ENCODE data around the gene CHD6.

Gene CHD6

DNA sequence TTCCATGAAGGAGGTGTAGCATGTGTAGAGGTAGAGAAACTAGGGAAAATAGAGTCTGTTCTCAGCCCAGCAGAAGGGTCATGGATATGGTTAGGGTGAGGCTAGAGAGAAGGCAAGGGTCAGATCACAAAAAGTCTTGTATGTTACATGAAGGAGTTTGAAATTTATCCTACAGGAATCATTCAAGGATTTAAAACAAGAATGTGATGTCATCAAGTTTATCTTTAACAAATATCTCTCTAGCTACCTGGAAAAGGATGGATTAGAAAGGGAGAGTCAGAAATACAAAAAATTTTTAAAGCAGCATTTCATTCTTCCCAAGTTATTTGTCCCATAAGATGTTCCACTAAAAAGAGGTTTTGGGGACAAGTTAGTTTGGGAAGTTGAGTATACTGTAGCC lies 4.4 kb upstream of the CHD6 start:
- no peak for DNase-seq

GRCh38 chr20:41621971-41622370 lies 3.8 kb upstream of the CHD6 start:
- no peak for DNase-seq

DNA sequence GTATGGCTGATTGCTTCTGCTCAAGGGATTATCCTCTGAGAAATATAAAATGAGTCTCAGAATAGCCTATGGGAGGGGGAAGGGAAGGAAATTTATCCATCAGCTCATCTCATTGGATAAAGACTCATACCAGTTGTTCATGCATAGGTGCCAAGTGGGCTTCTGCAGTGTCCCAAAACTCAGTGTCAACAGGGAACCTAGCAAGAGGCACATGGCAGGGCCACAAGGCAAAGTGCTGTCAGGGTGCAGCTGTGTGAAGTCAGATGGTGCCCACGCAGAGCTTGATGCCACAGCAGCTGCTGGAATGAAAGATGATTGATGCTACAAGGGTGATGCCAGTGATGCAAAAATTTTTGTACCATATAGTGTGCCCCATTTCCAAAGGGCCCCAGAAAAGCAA lies 3.2 kb upstream of the CHD6 start:
- no peak for DNase-seq

DNA sequence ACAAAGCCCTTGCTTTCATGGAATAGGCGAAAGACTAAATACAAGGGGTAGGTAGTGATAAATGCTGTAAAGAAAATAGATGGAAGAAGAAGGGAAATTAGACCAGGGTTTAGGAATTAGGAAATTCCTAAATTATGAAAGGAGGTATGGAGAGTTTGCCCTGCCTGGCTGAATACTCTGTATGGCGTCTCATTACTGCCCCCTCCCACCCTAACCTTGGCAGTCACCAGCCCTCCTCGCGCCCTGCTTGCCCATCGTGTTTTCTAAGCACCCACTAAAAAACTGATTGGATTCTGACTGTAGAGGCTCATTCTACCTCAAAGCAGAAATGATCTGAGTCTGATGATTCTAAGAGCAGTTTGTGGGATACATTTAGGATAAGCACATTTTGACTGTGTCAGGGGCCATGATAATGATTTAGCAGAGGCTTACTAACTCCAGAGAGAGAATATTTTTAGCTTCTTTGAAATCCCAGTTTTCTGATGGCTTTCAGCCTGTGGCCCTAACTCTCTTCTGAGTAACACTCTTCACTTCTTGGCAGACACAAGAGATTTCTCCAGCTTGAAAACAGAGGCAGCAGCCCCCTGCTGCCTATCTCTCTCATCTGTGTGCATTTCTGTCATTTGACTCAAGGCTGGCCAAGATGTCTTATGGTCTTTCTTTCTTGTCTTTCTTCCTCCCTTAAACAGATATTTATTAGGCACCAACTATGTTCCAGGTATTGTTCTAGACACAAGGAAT lies 1.4 kb upstream of the CHD6 start:
- no peak for DNase-seq

DNA sequence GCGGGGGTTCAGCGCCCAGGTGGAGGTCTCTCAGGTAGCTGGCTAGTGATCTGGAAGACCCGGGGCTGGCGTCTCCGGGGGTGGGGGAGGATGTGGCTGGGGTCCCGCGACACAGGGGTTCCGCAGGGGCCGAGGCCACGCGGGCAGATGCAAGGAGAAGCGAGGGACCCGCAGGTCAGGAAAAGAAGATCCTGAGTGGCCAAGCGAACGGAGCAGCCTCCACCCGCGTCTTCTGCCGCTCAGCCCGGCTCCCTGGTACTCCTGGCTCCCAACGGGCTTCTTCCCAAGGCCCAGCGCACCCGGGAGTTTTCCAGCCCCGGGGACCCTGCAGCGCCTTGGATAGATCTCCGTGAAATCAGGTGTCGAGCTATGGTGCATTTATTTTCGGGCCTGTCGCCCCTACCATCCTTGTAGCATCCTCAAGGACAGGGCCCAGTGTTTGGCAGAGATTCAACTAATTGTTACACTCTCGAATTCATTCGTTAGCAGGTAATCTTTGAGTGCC lies 682 bp upstream of the CHD6 start:
- no peak for DNase-seq

DNA sequence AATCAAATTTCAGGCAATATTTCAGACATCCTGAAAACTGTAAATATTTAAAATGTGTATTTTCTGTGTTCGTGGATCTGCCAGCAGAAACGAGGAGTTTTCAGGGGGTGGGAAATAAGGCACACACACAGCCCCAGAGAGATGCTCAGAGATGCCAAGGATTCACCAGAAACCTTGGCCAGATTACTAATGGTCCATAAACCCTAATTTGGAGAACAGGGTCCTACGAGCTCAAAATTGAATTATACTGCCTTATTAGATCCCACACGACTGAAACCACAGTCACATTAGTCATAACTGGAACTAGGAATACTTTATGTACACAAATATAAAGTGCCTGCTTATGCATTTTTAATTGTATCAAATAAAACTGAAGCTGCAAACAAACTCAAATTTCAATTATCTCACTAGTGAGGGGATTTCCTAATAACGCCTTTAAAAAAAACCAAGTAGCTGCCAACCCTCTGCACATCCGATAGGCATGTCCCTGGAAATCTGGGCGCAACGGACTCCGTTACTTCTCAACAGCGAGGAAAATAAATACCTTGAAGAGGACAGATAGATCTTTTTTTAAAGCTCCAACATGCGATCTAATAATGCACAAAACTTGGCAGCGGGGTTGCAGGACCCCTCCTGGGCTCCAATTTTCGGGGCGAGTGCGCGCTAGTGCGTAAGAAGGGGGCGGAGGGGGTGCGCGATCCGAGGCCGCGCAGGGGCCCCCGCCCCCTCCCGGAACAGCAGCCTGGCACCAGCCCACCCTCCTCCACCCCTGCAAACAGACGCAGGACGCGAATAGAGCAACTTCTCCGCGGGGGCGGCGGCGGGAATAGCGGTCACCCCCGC lies 897 bp downstream of the CHD6 start:
- DNase-seq, result no peak

DNA sequence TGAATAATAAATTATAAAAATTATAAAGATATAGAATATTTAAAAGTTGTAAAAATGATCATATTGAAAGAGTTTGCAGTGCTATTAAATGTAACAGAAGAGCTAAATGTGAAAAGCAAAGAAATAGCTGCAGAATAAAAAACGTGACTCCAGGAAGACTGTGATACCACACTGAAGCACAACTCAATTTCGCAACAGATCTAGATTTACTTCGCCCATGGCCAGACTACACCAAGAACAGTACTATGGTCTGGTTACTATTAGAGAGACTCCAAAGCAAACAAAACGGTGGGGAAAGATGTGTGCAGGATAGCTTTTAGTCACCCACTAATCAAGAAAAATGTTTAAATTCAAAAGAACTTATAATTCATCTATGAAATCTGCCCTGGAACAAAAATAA lies 1.9 kb downstream of the CHD6 start:
- no peak for DNase-seq

DNA sequence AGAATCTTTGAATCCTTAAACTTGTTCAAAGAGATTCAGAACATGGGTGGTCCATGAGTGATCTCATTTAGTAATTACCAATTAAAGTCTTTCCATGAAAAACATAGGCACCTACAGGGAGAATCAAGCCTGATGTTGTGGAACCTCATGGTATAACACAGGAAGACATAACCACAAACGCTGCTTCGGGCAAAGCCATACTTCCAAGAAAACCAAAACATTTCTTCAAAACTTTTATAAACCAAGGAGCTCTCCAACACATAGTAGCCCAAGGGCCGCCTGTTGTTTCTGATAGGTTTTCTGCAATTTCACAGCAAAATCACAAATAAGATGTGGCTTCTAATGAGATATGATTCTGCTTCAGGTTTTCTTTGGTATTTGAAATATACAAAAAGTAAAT lies 2.5 kb downstream of the CHD6 start:
- DNase-seq, result no peak

DNA sequence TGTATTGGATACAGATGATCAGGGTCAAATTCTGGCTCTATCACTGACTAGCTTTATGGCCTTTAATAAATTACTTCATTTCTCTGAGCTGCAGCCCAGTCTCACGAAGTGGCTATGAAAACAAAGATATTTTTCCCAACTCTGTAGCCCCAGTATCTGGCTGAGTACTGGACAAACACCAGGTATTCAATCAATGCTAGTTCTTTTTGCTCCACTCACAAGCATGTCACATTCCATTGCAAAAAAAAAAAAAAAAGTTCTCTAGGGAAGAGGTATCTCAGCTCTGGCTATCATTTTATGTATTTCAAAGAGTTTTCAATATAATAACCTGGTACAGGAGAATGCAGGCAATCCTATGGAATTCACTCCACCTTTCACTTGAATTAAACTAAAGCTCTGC lies 3.1 kb downstream of the CHD6 start:
- no peak for DNase-seq

DNA sequence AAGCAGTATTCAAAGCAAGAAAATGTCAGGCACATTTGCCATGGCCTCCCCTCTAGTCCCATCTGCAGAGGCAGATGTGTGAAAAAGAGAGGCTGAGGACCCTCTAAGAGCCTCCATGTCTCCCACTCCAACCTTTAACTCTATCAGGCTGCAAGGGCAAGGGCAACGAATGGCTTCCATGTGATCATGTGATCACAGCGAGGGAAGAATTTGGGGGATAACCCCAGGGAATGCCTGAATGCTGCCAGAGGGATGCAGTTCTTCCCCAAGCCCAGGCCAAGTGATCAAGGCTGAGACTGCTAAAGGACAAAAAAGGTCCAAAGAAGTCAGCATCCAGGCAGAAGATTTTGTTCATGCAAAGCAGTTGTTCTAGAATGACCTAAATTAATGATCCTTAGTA lies 4.9 kb downstream of the CHD6 start:
- no peak for DNase-seq

DNA sequence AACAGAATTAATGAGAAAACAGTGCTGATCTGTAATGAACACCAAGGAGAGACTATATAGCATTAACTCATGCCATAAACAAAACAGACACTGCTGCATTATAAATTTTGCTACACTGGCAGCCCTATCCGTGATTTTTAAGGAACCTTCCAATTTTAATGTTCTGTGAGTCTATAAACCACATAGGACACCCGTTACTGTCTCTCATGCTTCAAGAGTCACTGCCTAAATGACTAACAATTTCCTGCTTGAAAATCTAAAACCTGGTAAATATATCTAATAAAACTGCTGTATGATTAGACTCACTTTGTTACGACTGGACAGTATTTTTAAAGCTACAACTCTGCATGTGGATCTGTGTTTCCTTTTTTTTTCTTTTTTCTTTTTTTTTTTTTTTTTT lies 8.7 kb downstream of the CHD6 start:
- no peak for DNase-seq

- DNase-seq, result no peak
These were observed 9.6 kb downstream of the CHD6 start for GRCh38 chr20:41608606-41609005.

DNA sequence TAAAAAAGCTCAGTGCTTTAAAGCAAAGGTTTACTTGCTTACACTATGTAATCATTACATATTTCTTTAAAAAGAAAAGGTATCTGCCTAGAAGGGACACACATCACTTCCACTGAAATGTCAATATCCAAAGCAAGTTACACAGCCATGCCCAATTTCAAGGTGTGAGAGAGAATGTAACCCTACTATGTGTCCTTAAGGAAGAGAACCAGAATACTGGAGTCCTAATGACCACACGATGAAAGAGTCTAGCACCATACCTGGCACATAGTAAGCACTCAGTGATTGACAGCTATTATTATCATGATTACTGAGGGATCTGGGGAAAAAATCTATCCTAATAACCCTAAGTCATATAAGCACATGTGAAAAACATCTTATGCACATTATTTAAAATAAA lies 10.4 kb downstream of the CHD6 start:
- DNase-seq, result no peak

GRCh38 chr20:41604002-41604401 lies 14.2 kb downstream of the CHD6 start:
- DNase-seq, result no peak

- no peak for DNase-seq
These were observed 16.4 kb downstream of the CHD6 start for GRCh38 chr20:41601742-41602141.

DNA sequence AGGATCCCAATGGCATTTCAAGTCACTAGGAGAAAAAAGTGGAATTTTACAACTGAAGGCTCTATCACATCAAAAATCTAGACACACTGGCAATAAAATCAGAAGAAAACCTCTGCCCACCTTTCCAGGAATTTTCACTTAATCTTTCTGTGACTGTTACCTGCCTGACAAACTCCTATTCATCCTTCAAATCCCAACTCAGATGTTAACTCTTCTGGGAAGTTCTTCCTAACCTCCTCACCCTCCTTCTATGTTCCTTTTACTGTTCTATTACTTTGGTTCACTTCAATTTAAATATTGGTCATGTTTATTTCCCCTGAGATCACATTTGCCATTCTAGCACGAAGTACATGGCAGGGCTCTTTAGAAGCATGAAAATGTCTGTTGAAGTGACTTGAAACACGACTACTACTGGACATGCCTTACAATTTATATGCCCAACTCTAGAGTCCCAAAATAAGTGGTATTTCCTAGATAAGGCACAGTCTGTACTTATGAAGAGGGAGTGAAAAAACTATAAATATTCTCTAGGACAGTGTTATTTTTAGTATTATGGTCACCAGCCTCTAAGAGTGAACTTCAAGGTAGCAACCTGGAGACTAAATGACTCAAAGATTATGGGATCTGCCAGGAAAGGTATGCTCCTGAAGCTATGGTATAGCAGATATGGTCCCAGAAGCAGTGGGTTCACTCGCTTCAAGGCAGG lies 17.1 kb downstream of the CHD6 start:
- no peak for DNase-seq

- DNase-seq, result no peak
These were observed 18.5 kb downstream of the CHD6 start for GRCh38 chr20:41599699-41600104.

- no peak for DNase-seq
These were observed 19.5 kb downstream of the CHD6 start for GRCh38 chr20:41598719-41599118.

DNA sequence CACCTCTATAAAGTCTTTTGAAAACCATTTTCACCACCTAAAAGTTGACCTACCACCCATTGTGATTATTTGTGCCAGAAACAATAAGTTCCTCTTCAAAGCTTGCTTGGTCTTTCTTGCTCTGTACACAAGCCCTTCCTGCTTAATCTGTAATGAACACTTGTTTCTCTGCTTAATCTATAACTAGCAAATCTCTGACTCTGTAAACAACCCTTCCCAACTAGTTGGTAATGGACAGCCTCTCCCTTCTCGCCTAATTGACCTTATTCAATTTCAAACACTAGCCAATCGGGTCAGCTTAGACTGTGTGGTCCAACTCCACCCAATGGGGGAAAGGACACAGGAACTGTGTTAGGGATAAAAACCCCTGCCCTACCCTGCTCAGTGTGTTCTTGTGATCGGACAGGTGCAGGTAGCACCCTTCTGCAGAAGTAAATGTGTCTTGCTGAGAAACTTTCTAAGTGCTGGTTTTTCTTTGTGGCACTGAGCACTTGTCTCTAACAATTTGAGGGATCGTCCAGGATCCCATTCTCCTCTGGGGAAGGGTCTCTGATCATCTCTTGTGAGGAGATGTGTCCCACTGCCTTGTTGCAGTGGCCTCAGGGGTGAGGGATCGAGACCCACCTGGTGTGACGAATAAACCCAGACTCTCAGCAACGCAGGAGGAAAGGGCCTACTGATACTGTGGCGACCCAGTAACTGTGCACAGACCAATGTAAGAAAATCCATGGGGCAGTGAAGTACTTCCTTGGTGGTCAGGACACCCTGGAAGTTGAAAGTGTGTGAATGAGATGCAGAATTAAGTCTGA lies 23.5 kb downstream of the CHD6 start:
- DNase-seq, result no peak

GRCh38 chr20:41592516-41593216 lies 25.5 kb downstream of the CHD6 start:
- no peak for DNase-seq

DNA sequence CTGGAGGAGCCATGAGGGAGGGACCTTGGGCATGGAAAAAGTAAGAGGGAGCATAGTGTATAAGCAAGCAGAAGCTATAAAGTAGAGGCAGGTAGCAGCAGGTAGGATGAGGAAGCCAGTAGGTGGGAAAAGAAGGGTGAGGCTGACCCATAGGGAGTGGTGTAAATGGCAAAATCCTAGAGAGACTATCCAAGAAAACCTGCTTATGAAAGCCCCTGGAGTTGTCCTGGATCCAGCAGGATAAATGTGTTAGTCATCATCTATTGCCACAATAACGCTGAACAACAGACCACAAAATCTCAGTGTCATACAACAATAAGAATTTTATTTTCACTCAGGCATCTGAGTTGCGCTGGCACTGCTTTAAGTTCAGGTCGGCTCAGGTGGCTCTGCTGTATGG lies 30.2 kb downstream of the CHD6 start:
- no peak for DNase-seq

DNA sequence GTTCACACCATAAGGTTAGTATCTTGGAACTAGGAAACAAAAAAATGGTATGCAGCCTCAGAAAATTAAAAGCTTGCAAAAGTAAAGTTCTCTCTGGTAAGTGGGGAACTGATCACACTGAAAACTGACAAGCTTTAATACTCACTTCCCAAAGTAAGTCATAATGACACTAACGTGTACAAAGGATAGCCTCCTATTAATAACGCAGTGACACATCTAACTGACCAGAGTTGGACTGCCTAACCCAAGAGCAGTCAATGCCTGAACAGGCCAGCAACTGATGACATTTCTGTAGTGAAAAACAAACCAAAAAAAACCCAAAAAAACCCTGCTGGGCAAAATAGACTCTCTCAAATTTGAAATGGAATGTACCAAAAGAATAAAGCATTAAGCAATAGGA lies 30.7 kb downstream of the CHD6 start:
- no peak for DNase-seq

Data from NCI-H2081 treated with DMSO at 0.1 percent for 48 hours (cell line).